ENCODE data around the gene ARHGAP21.
A peak's percentile ranks its signal among the peaks of the same experiment; 100 is the strongest.

DNA sequence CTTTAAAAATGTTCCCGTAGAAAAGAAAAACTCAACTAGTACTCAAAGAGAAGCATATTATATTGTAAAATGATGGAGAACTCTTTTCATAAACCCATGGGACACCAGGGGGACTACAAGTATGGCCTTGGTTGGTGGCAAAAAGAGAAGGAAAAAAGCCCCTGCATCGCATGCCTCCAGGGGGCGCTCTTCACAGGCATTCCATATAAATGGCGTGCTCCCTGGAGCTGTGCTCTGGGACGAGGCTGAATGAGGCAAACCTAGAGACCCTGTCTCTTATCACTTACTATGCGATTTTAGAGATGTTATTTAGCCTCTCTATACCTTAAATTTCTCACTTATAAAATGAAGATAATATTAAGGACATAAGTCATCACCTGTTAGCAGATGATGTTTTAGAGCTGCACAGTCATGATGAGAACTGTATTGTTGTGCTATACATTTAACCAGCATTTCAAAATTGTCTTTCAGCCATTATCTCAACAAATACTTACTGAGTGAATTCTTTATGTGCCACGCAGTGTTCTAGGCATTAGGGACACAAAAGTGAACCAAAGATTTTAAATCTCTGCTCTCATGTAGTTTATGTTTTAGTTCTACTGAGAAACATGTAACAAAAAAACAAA is 105.8 kb downstream of the ARHGAP21 start:
- TF ChIP-seq, protein P1, sequence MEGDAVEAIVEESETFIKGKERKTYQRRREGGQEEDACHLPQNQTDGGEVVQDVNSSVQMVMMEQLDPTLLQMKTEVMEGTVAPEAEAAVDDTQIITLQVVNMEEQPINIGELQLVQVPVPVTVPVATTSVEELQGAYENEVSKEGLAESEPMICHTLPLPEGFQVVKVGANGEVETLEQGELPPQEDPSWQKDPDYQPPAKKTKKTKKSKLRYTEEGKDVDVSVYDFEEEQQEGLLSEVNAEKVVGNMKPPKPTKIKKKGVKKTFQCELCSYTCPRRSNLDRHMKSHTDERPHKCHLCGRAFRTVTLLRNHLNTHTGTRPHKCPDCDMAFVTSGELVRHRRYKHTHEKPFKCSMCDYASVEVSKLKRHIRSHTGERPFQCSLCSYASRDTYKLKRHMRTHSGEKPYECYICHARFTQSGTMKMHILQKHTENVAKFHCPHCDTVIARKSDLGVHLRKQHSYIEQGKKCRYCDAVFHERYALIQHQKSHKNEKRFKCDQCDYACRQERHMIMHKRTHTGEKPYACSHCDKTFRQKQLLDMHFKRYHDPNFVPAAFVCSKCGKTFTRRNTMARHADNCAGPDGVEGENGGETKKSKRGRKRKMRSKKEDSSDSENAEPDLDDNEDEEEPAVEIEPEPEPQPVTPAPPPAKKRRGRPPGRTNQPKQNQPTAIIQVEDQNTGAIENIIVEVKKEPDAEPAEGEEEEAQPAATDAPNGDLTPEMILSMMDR (conservative IDR thresholded peaks at IDR 0.05): peak; percentile 81
- no peak for TF ChIP-seq EZH2 (IDR thresholded peaks at IDR 0.05; ENCODE audit: low read depth)
